ENCODE measurements around the gene KCNQ2.

The KCNQ2 gene

GRCh38 chr20:63409834-63410435 lies 62.5 kb downstream of the KCNQ2 start:
- DNase-seq (ENCODE audit: low spot score), result no peak
- in situ Hi-C loops (cut with MboI; ENCODE audit: low sequenced_read_pairs, unreplicated experiment), result no loop called here
- TF ChIP-seq CTCF (IDR thresholded peaks at IDR 0.05; ENCODE audit: borderline replicate concordance, control extremely low read depth, extremely low read depth, insufficient read depth, missing control alignments), result no peak

- no peak for DNase-seq (ENCODE audit: low spot score)
- in situ Hi-C loops (cut with MboI; ENCODE audit: low sequenced_read_pairs, unreplicated experiment), result no loop called here
- TF ChIP-seq CTCF (IDR thresholded peaks at IDR 0.05; ENCODE audit: borderline replicate concordance, control extremely low read depth, extremely low read depth, insufficient read depth, missing control alignments), result no peak
Observed at GRCh38 chr20:63409066-63409833, 63.2 kb downstream of the KCNQ2 start.

GRCh38 chr20:63408684-63409046 lies 63.8 kb downstream of the KCNQ2 start:
- no peak for TF ChIP-seq CTCF (IDR thresholded peaks at IDR 0.05; ENCODE audit: borderline replicate concordance, control extremely low read depth, extremely low read depth, insufficient read depth, missing control alignments)
- no peak for DNase-seq (ENCODE audit: low spot score)
- in situ Hi-C loops (cut with MboI; ENCODE audit: low sequenced_read_pairs, unreplicated experiment), result no loop called here

- no peak for TF ChIP-seq CTCF (IDR thresholded peaks at IDR 0.05; ENCODE audit: borderline replicate concordance, control extremely low read depth, extremely low read depth, insufficient read depth, missing control alignments)
- DNase-seq (ENCODE audit: low spot score), result no peak
- in situ Hi-C loops (cut with MboI; ENCODE audit: low sequenced_read_pairs, unreplicated experiment), result no loop called here
Observed at GRCh38 chr20:63407928-63408683, 64.3 kb downstream of the KCNQ2 start.

- in situ Hi-C loops (cut with MboI; ENCODE audit: low sequenced_read_pairs, unreplicated experiment), result no loop called here
- no peak for DNase-seq (ENCODE audit: low spot score)
- no peak for TF ChIP-seq CTCF (IDR thresholded peaks at IDR 0.05; ENCODE audit: borderline replicate concordance, control extremely low read depth, extremely low read depth, insufficient read depth, missing control alignments)
Observed at GRCh38 chr20:63406617-63407245, 65.7 kb downstream of the KCNQ2 start.

GRCh38 chr20:63406011-63406410 lies 66.4 kb downstream of the KCNQ2 start:
- TF ChIP-seq CTCF (IDR thresholded peaks at IDR 0.05; ENCODE audit: borderline replicate concordance, control extremely low read depth, extremely low read depth, insufficient read depth, missing control alignments), result no peak
- in situ Hi-C loops (cut with MboI; ENCODE audit: low sequenced_read_pairs, unreplicated experiment), result no loop called here
- DNase-seq (ENCODE audit: low spot score), result no peak

Data from GM13976 (cell line).